Lung (tissue), 12 donors: ENCODE results near the gene CFAP91. TPM values are rescaled to one million over a fixed set of nuclear protein-coding genes. Genes with fewer than 3 reads are reported as not detected.

Experiments
- ATAC-seq: fragments of 200-7000 bp; cut with Tn5 transposase; one replicate; pipeline ENCODE4 v1.9.1; 2020; ENCODE audit warnings: moderate number of reproducible peaks; ENCODE audit not compliant: insufficient read depth, low FRiP score
- DNase-seq, 3 donors: peaks; one replicate each; pipeline ENCODE4 v3.0.0-alpha.2; 2013 to 2017
- H3K27ac ChIP-seq, 2 donors: one replicate each; pipeline ENCODE4 v1.5.1; 2013; ENCODE audit warnings: mild to moderate bottlenecking in 2 of 2, moderate library complexity in 2 of 2, control low read depth in 1 of 2, inconsistent platforms in 1 of 2, low read depth in 1 of 2, low read length in 1 of 2
- H3K27me3 ChIP-seq, 3 donors: one replicate each; pipeline ENCODE4 v1.5.1; 2013; ENCODE audit warnings: low read length in 2 of 3; ENCODE audit not compliant: control insufficient read depth in 3 of 3, insufficient read depth in 3 of 3
- H3K36me3 ChIP-seq, 4 donors: one replicate each; pipeline ENCODE4 v1.5.1; 2013; ENCODE audit warnings: low read length in 4 of 4, mild to moderate bottlenecking in 1 of 4, moderate library complexity in 1 of 4; ENCODE audit not compliant: control insufficient read depth in 4 of 4, insufficient read depth in 4 of 4
- H3K4me1 ChIP-seq, 5 donors: one replicate each; pipeline ENCODE4 v1.5.1; 2013; ENCODE audit warnings: low read length in 5 of 5, mild to moderate bottlenecking in 2 of 5, moderate library complexity in 1 of 5; ENCODE audit not compliant: control insufficient read depth in 5 of 5, insufficient read depth in 5 of 5
- H3K4me3 ChIP-seq: one replicate; pipeline ENCODE4 v1.5.1; 2013; ENCODE audit warnings: mild to moderate bottlenecking, control low read depth, moderate library complexity
- H3K9ac ChIP-seq, 2 donors: one replicate each; pipeline ENCODE4 v1.5.1; 2013; ENCODE audit warnings: low read length in 2 of 2, control low read depth in 1 of 2; ENCODE audit not compliant: insufficient read depth in 1 of 2
- H3K9me3 ChIP-seq, 4 donors: one replicate each; pipeline ENCODE4 v1.5.1; 2013; ENCODE audit warnings: low read length in 3 of 4, mild to moderate bottlenecking in 1 of 4, moderate library complexity in 1 of 4; ENCODE audit not compliant: control insufficient read depth in 4 of 4, insufficient read depth in 3 of 4
- WGBS, 2 donors: extraction: QIAGEN DNeasy Blood & Tissue Kit; methylation state at CpG; one replicate each; pipeline ENCODE4 v1.1.7; 2013; 5-methylcytosine and 5-hydroxymethylcytosine counted together
- polyA plus RNA-seq, 2 donors: library from polyadenylated mRNA; stranded (reverse); fragments of 200-250 nt; gene quantifications; one replicate each; pipeline ENCODE4 v1.2.1, GENCODE V29; 2013
- total RNA-seq, 2 donors: library from RNA; depleted of rRNA in 1 of 2; stranded (reverse); fragments of >200 nt in 1 of 2; gene quantifications; one replicate each; pipeline ENCODE4 v1.2.1, GENCODE V29; 2014 to 2021
- TF ChIP-seq, protein P1 (sequence below): IDR thresholded peaks from 2 replicates; pipeline ENCODE4 v1.5.1; 2012; ENCODE audit warnings: mild to moderate bottlenecking; ENCODE audit errors: control extremely low read depth, extremely low read depth
- donor health status: control.
- donor health status: control.
- donor health status: Bipolar disorder and iron deficiency.
- donor health status: healthy.
- donor health status: DM: yes; HTN: yes; CAD: no.

The CFAP91 gene
- total and polyA plus RNA-seq, 4 donors: 3.4 to 19.0 (median 11.1) TPM

DNA sequence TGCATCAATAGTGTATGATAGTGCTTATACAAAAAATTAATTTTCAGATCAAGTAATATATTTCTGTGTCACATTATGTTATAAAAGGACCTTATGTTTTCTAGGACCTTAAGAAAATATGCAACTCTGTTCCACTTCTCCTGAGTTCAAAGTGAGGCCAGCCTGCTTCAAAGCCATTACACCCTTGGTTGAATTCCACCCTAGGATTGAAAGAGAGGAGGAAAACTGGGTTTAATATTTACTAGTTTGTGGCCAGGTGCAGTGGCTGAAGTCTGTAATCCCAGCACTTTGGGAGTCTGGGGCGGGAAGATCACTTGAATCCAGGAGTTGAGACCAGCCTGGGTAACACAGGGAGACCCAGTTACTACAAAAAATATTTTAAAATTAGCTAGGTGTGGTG, 46.2 kb downstream of the CFAP91 start:
- Histone ChIP-seq H3K9ac (no peak overlapping the region), H3K27ac (no peak overlapping the region), H3K4me3 (no peak overlapping the region), H3K9me3 (no peaks in the 10 kb centered on the region), H3K36me3 (peaks cover 0 to 3% (median 0%) of the 10 kb centered on the region in 4 donors), H3K4me1 (no peaks in the 10 kb centered on the region), H3K27me3 (no peaks in the 10 kb centered on the region)
- no peak for DNase-seq
- WGBS, 2 donors: 83 to 90% methylated on average over 1 of the region's 1 CpG
- TF ChIP-seq, protein P1, sequence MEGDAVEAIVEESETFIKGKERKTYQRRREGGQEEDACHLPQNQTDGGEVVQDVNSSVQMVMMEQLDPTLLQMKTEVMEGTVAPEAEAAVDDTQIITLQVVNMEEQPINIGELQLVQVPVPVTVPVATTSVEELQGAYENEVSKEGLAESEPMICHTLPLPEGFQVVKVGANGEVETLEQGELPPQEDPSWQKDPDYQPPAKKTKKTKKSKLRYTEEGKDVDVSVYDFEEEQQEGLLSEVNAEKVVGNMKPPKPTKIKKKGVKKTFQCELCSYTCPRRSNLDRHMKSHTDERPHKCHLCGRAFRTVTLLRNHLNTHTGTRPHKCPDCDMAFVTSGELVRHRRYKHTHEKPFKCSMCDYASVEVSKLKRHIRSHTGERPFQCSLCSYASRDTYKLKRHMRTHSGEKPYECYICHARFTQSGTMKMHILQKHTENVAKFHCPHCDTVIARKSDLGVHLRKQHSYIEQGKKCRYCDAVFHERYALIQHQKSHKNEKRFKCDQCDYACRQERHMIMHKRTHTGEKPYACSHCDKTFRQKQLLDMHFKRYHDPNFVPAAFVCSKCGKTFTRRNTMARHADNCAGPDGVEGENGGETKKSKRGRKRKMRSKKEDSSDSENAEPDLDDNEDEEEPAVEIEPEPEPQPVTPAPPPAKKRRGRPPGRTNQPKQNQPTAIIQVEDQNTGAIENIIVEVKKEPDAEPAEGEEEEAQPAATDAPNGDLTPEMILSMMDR: no peak
- ATAC-seq: no peak

DNA sequence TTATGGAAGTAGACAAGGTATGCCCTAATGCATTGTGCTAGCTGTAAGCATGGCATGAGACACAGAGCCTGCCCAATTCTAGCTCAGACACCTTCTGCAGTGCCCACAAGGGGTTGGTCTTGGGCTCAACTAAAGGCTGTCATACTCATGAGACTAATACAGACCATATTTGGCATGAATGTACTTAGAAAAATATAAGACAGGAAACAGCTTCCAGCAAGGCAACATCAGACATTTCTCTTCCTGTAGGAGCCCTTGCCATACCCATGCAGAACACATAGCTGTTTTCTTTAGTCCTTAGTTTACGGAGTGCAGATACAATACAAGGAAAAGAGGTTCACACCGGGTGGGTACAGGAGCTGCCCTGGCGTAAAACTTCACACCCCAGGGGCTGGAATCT, 48.6 kb downstream of the CFAP91 start:
- no peak for DNase-seq
- H3K36me3 ChIP-seq: peaks cover 0 to 3% (median 0%) of the 10 kb centered on the region in 4 donors
- no peaks in the 10 kb centered on the region for H3K9me3 ChIP-seq
- no peaks in the 10 kb centered on the region for H3K27me3 ChIP-seq
- H3K4me1 ChIP-seq: no peaks in the 10 kb centered on the region
- no peak overlapping the region for H3K27ac ChIP-seq
- 72 to 86% methylated on average over 3 of the region's 3 CpGs for WGBS, 2 donors
- H3K4me3 ChIP-seq: no peak overlapping the region
- no peak overlapping the region for H3K9ac ChIP-seq
- no peak for ATAC-seq
- TF ChIP-seq, protein P1: no peak

Other genes with a start within 250 kb of the CFAP91 start
- 10 to 100 TPM; 45.4 to 51.2 TPM for gene TMEM39A, start 239.4 kb upstream of the CFAP91 start, total RNA-seq
- gene TMEM39A, start 239.4 kb upstream of the CFAP91 start, polyA plus RNA-seq: 10 to 100 TPM in 1 of 2 donors, 1 to 10 TPM in 1; 9.3 to 30.3 TPM
- 10 to 100 TPM; 15.8 to 17.9 TPM for gene POGLUT1, start 234.1 kb upstream of the CFAP91 start, total RNA-seq
- gene POGLUT1, start 234.1 kb upstream of the CFAP91 start, polyA plus RNA-seq: 1 to 10 TPM; 7.9 to 9.4 TPM
- gene TIMMDC1, start 204.5 kb upstream of the CFAP91 start, total RNA-seq: 10 to 100 TPM; 80.0 to 98.9 TPM
- gene TIMMDC1, start 204.5 kb upstream of the CFAP91 start, polyA plus RNA-seq: 10 to 100 TPM; 60.5 to 95.4 TPM
- 1 to 10 TPM; 4.8 to 8.6 TPM for gene CD80, start 143.4 kb upstream of the CFAP91 start, total RNA-seq
- 1 to 10 TPM in 1 of 2 donors, under 1 TPM in 1; 0.89 to 3.6 TPM for gene CD80, start 143.4 kb upstream of the CFAP91 start, polyA plus RNA-seq
- gene ADPRH, start 123.5 kb upstream of the CFAP91 start, total RNA-seq: 10 to 100 TPM; 10.3 to 26.3 TPM
- gene ADPRH, start 123.5 kb upstream of the CFAP91 start, polyA plus RNA-seq: 10 to 100 TPM in 1 of 2 donors, 1 to 10 TPM in 1; 5.4 to 18.1 TPM
- gene PLA1A, start 105.1 kb upstream of the CFAP91 start, total RNA-seq: 1 to 10 TPM; 1.8 to 7.3 TPM
- 10 to 100 TPM in 1 of 2 donors, 1 to 10 TPM in 1; 5.9 to 10.3 TPM for gene PLA1A, start 105.1 kb upstream of the CFAP91 start, polyA plus RNA-seq
- 1 to 10 TPM; 1.9 to 3.0 TPM for gene POPDC2, start 42.4 kb upstream of the CFAP91 start, total RNA-seq
- gene POPDC2, start 42.4 kb upstream of the CFAP91 start, polyA plus RNA-seq: 1 to 10 TPM; 1.6 to 2.1 TPM
- gene COX17, start 25.6 kb upstream of the CFAP91 start, total RNA-seq: 10 to 100 TPM; 43.8 to 57.6 TPM
- 100 to 1,000 TPM in 1 of 2 donors, 10 to 100 TPM in 1; 99.1 to 261 TPM for gene COX17, start 25.6 kb upstream of the CFAP91 start, polyA plus RNA-seq
- gene NR1I2, start 79.1 kb downstream of the CFAP91 start, total RNA-seq: under 1 TPM; 0.23 to 0.55 TPM
- gene NR1I2, start 79.1 kb downstream of the CFAP91 start, polyA plus RNA-seq: under 1 TPM; 0.08 to 0.21 TPM